K562 (cell line): ENCODE measurements around the gene PRICKLE4. TPM values are rescaled to one million over a fixed set of nuclear protein-coding genes. Genes with fewer than 3 reads are reported as not detected.

Experiments used
- ATAC-seq: fragments of 200-7000 bp; cut with Tn5 transposase; 3 replicates; pipeline ENCODE4 v1.9.1; 2020; ENCODE audit warnings: moderate library complexity
- BruUV-seq: library from RNA; stranded (reverse); fragments of 400-500 nt; replicated peaks from 2 replicates; lab custom pipeline; 2021; lab: Mats Ljungman, UMichigan
- CTCF ChIA-PET: fragments of 300-600 bp; formaldehyde crosslinking; extraction: SDS; loops from one replicate; lab custom pipeline; 2021; ENCODE audit warnings: low intra/inter-chr PET ratio; lab: Yijun Ruan, JAX
- POLR2A ChIA-PET: fragments of 300-600, 350-650 bp; sonication (Branson Sonifier 250); formaldehyde crosslinking; extraction: SDS; loops from one replicate; lab custom pipeline; 2021; ENCODE audit warnings: antibody characterized with exemption, inconsistent platforms; lab: Yijun Ruan, JAX
- DNase-seq, 4 experiments: peaks; one replicate each; pipeline versions ENCODE4 v3.0.0 to v3.0.0-alpha.2; 2011 to 2018; ENCODE audit warnings: low spot score in 3 of 4, mixed read lengths in 3 of 4; ENCODE audit errors: extremely low read depth in 1 of 4
- FAIRE-seq: peaks from 2 replicates; lab custom pipeline; 2011; peaks lifted over from hg19 to GRCh38; lab: Jason Lieb, UNC
- H2AFZ ChIP-seq: 2 replicates; pipeline ENCODE4 v1.6.0; 2011; ENCODE audit warnings: low read depth, low read length, control low read depth, inconsistent platforms
- H3K27ac ChIP-seq: fragments of 200-600 bp; 3 replicates; pipeline ENCODE4 v1.8.0; 2011; ENCODE audit warnings: low read depth, mild to moderate bottlenecking, control low read depth, inconsistent platforms, low read length, moderate library complexity, mixed read lengths; ENCODE audit errors: extremely low read depth
- H3K27me3 ChIP-seq, 2 experiments: fragments of 300-600 bp in 1 of 2; 2 replicates in 1 of 2; 3 replicates in 1 of 2; pipeline versions ENCODE4 v1.6.0 to v1.8.0; 2011; ENCODE audit warnings: inconsistent platforms in 2 of 2, low read length in 2 of 2, mild to moderate bottlenecking in 1 of 2, mixed read lengths in 1 of 2, moderate library complexity in 1 of 2; ENCODE audit not compliant: control insufficient read depth in 2 of 2, insufficient read depth in 2 of 2
- H3K36me3 ChIP-seq: fragments of 300-600 bp; 3 replicates; pipeline ENCODE4 v1.8.0; 2011; ENCODE audit warnings: mild to moderate bottlenecking, low read length, inconsistent platforms; ENCODE audit not compliant: control insufficient read depth, insufficient read depth
- H3K4me1 ChIP-seq, 2 experiments: fragments of 200-600 bp in 1 of 2; replicated peaks in 1 of 2; 2 replicates in 1 of 2; 3 replicates in 1 of 2; pipeline versions ENCODE4 v1.5.1 to v1.8.0; 2011; ENCODE audit warnings: inconsistent platforms in 2 of 2, low read length in 2 of 2, mild to moderate bottlenecking in 1 of 2, mixed read lengths in 1 of 2, moderate library complexity in 1 of 2; ENCODE audit not compliant: control insufficient read depth in 2 of 2, insufficient read depth in 2 of 2
- H3K4me2 ChIP-seq: 2 replicates; pipeline ENCODE4 v1.6.1; 2011; ENCODE audit warnings: low read length, control low read depth, inconsistent platforms, mixed read lengths; ENCODE audit not compliant: insufficient read depth
- H3K4me3 ChIP-seq: fragments of 200-600 bp; sonication (generic), shearing (Covaris generic); 2 replicates; pipeline ENCODE4 v1.5.1; 2016; ENCODE audit warnings: control low read depth, inconsistent platforms
- H3K79me2 ChIP-seq: fragments of 200-600 bp; 3 replicates; pipeline ENCODE4 v1.8.0; 2011; ENCODE audit warnings: low read length, inconsistent platforms; ENCODE audit not compliant: control insufficient read depth, insufficient read depth
- H3K9ac ChIP-seq, 2 experiments: 2 replicates each; pipeline versions ENCODE4 v1.6.0 to v1.6.1; 2011; ENCODE audit warnings: low read depth in 2 of 2, low read length in 2 of 2, control low read depth in 1 of 2, inconsistent platforms in 1 of 2, mild to moderate bottlenecking in 1 of 2, mixed read lengths in 1 of 2; ENCODE audit not compliant: insufficient read depth in 1 of 2
- H3K9me1 ChIP-seq: one replicate; pipeline ENCODE4 v1.6.0; 2011; ENCODE audit warnings: inconsistent platforms, mild to moderate bottlenecking, low read length, moderate library complexity; ENCODE audit not compliant: control insufficient read depth, insufficient read depth
- H3K9me3 ChIP-seq: replicated peaks from 2 replicates; pipeline ENCODE4 v1.5.1; 2011; ENCODE audit warnings: low read depth, low read length, inconsistent platforms; ENCODE audit not compliant: control insufficient read depth, insufficient read depth
- H4K20me1 ChIP-seq: replicated peaks from 2 replicates; pipeline ENCODE4 v1.6.1; 2011; ENCODE audit warnings: low read length, inconsistent platforms, mixed read lengths; ENCODE audit not compliant: control insufficient read depth, insufficient read depth
- CREB3 ChIP-seq: fragments of 450-650 bp; conservative IDR thresholded peaks from 2 replicates; pipeline ENCODE4 v1.6.1; 2016; ENCODE audit warnings: missing genetic modification characterization, low read depth, mild to moderate bottlenecking, missing compliant biosample characterization, moderate library complexity
- EWSR1 ChIP-seq: fragments of 450-650 bp; IDR thresholded peaks from 2 replicates; pipeline ENCODE4 v1.6.1; 2018; ENCODE audit warnings: borderline replicate concordance, mild to moderate bottlenecking, low read depth, moderate library complexity; ENCODE audit not compliant: partially characterized antibody
- KDM5B ChIP-seq: fragments of 200-600 bp; sonication (generic); IDR thresholded peaks from 2 replicates; pipeline ENCODE4 v1.6.1; 2012; ENCODE audit warnings: low read depth, mild to moderate bottlenecking, moderate library complexity, low read length, control low read depth, inconsistent platforms; ENCODE audit not compliant: insufficient replicate concordance
- TCFL5 ChIP-seq: fragments of 250-450 bp; sonication (Bioruptor Pico); conservative IDR thresholded peaks from 2 replicates; pipeline ENCODE4 v1.6.1; 2021; ENCODE audit warnings: mild to moderate bottlenecking, moderate library complexity, matching md5 sums
- WGBS: fragments of 100-300 bp; shearing (Covaris generic); methylation state at CpG from one replicate; pipeline ENCODE4 v1.1.6; 2016; ENCODE audit warnings: low coverage, mixed read lengths; ENCODE audit not compliant: insufficient coverage; ENCODE audit errors: missing lambda C conversion rate; 5-methylcytosine and 5-hydroxymethylcytosine counted together
- in situ Hi-C: fragments of 300-500 bp; cut with MboI; formaldehyde crosslinking; loops from 4 replicates; pipeline ENCODE4 v1.15.0; 2018; ENCODE audit warnings: inconsistent platforms, mixed read lengths
- intact Hi-C: fragments of 100-400 bp; cut with micrococcal nuclease; formaldehyde crosslinking; loops from 2 replicates; pipeline ENCODE4 v1.14.2; 2022
- polyA plus RNA-seq, 8 experiments: library from polyadenylated mRNA; depleted of rRNA in 4 of 8; stranded (reverse) in 5 of 8; unstranded in 3 of 8; fragments of >200 nt; fragmentation: Nextera tagmentation in 2 of 8; fragmentation: Illumina TruSeq in 1 of 8; extraction: Ambion mirVana in 2 of 8; extraction: Trizol in 1 of 8; gene quantifications; 2 replicates each; pipeline versions ENCODE4 v1.2.1 to v1.2.3, GENCODE V29; 2011 to 2014; ENCODE audit warnings: inconsistent platforms in 1 of 8, missing spikeins in 1 of 8
- total RNA-seq, 7 experiments: library from RNA; depleted of rRNA in 6 of 7; stranded (reverse); fragments of >200 nt in 6 of 7; fragmentation: Illumina TruSeq in 2 of 7; extraction: Trizol in 2 of 7; gene quantifications; 2 replicates each; pipeline versions ENCODE4 v1.2.1 to v1.2.3, GENCODE V29; 2011 to 2021; ENCODE audit warnings: low replicate concordance in 1 of 7
- TF ChIP-seq, protein P1 (sequence below): fragments of 450-650 bp; formaldehyde crosslinking; IDR thresholded peaks from 2 replicates; pipeline ENCODE4 v1.4.0; 2022; ENCODE audit warnings: missing genetic modification characterization

PRICKLE4 gene
- total and polyA plus RNA-seq, 9 of the 15 experiments (the other 6 are each of a cell fraction or from before 2014, with no cell fraction given) = 0.20 to 0.32 (median 0.27) TPM; not detected in 6

GRCh38 chr6:41733360-41733706 is 47.2 kb upstream of the PRICKLE4 start:
- WGBS = 51% methylated on average over 11 of the region's 11 CpGs
- in situ Hi-C loops = no loop called here
- no peak overlapping the region for H3K27ac ChIP-seq
- BruUV-seq = no TSS peak
- FAIRE-seq (no peak), DNase-seq (no peak), ATAC-seq (no peak)
- H3K36me3 ChIP-seq = no peaks in the 10 kb centered on the region
- H3K4me2 ChIP-seq = no peak overlapping the region
- no peak for TF ChIP-seq CREB3
- no peak for TF ChIP-seq TCFL5
- peak; percentile 4 for TF ChIP-seq KDM5B
- no peak for TF ChIP-seq EWSR1
- TF ChIP-seq, protein P1, sequence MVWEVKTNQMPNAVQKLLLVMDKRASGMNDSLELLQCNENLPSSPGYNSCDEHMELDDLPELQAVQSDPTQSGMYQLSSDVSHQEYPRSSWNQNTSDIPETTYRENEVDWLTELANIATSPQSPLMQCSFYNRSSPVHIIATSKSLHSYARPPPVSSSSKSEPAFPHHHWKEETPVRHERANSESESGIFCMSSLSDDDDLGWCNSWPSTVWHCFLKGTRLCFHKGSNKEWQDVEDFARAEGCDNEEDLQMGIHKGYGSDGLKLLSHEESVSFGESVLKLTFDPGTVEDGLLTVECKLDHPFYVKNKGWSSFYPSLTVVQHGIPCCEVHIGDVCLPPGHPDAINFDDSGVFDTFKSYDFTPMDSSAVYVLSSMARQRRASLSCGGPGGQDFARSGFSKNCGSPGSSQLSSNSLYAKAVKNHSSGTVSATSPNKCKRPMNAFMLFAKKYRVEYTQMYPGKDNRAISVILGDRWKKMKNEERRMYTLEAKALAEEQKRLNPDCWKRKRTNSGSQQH (CRISPR knock-in tag) = no peak
- H4K20me1 ChIP-seq = peaks cover 4% of the 10 kb centered on the region
- peak overlapping the region in 1 of 2 experiments; percentile 39; a peak in 1 of 4 replicates for H3K9ac ChIP-seq
- ChIA-PET CTCF (no interaction called here), POLR2A (interaction anchor here (0.6 to 2.2 kb wide), 8 partner anchors 9 to 114 kb away, joined by 3 to 11 read pairs (median 4); no protein-coding TSS in a partner anchor)
- H3K27me3 ChIP-seq = peaks cover 0 to 21% of the 10 kb centered on the region in 2 experiments; a peak in 2 of 5 replicates
- peaks cover 5 to 32% of the 10 kb centered on the region in 2 experiments for H3K4me1 ChIP-seq
- no peaks in the 10 kb centered on the region for H3K9me3 ChIP-seq
- intact Hi-C loops = no loop called here
- H3K79me2 ChIP-seq = no peaks in the 10 kb centered on the region
- H3K4me3 ChIP-seq = no peak overlapping the region
- H2AFZ ChIP-seq = no peak overlapping the region
- H3K9me1 ChIP-seq = no peaks in the 10 kb centered on the region
